Left renal pelvis (tissue), 4 donors: Measurements from ENCODE around the gene MED23. TPM values are rescaled to one million over a fixed set of nuclear protein-coding genes. Genes with fewer than 3 reads are reported as not detected.

Source experiments
- DNase-seq, 4 donors: peaks; one replicate each; pipeline ENCODE4 v3.0.0-alpha.2; 2013; ENCODE audit warnings: low read depth in 4 of 4, low spot score in 3 of 4
- polyA plus RNA-seq, 4 donors: library from polyadenylated mRNA; unstranded; fragments of 120-200 nt; gene quantifications; one replicate each; pipeline ENCODE4 v1.2.1, GENCODE V29; 2013; ENCODE audit not compliant: insufficient read length in 4 of 4

The MED23 gene, protein sequence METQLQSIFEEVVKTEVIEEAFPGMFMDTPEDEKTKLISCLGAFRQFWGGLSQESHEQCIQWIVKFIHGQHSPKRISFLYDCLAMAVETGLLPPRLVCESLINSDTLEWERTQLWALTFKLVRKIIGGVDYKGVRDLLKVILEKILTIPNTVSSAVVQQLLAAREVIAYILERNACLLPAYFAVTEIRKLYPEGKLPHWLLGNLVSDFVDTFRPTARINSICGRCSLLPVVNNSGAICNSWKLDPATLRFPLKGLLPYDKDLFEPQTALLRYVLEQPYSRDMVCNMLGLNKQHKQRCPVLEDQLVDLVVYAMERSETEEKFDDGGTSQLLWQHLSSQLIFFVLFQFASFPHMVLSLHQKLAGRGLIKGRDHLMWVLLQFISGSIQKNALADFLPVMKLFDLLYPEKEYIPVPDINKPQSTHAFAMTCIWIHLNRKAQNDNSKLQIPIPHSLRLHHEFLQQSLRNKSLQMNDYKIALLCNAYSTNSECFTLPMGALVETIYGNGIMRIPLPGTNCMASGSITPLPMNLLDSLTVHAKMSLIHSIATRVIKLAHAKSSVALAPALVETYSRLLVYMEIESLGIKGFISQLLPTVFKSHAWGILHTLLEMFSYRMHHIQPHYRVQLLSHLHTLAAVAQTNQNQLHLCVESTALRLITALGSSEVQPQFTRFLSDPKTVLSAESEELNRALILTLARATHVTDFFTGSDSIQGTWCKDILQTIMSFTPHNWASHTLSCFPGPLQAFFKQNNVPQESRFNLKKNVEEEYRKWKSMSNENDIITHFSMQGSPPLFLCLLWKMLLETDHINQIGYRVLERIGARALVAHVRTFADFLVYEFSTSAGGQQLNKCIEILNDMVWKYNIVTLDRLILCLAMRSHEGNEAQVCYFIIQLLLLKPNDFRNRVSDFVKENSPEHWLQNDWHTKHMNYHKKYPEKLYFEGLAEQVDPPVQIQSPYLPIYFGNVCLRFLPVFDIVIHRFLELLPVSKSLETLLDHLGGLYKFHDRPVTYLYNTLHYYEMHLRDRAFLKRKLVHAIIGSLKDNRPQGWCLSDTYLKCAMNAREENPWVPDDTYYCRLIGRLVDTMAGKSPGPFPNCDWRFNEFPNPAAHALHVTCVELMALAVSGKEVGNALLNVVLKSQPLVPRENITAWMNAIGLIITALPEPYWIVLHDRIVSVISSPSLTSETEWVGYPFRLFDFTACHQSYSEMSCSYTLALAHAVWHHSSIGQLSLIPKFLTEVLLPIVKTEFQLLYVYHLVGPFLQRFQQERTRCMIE (N-terminal part only)
- polyA plus RNA-seq: 10 to 100 TPM; 39.0 to 58.7 (median 53.5) TPM

- DNase-seq: peak; percentile 85 to 90 (median 88)
Measured at GRCh38 chr6:131627724-131628682, at the start of gene MED23. Gene MED23 (minus strand): TSS chr6:131628242. CDS start chr6:131628049, 193 bp downstream.

GRCh38 chr6:131673184-131673583 lies 45.1 kb upstream of the MED23 start:
- no peak for DNase-seq

GRCh38 chr6:131669891-131670290 lies 41.8 kb upstream of the MED23 start:
- DNase-seq: no peak

DNA sequence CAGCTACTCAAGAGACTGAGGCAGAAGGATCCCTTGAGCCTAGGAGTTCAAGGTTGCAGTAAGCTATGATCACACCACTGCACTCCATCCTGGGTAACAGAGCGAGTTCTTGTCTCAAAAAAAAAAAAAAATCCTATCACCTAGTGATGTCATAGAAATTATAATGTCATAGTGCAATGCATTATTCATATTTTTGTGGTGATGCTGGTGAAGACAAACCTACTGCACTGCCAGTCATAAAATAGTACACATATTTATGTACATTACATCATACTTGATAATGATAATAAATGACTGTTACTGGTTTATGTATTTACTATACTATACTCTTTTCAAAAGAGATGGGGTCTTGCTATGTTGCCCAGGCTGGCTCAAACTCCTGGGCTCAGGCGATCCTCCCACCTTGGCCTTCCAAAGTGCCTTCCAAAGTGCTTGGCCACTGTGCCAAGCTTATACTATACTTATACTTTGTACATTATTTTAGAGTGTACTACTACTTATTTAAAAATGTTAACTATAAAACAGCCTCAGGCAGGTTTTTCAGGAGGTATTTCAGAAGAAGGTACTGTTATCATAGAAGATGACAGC lies 35.6 kb upstream of the MED23 start:
- no peak for DNase-seq

- DNase-seq: no peak
Measured at GRCh38 chr6:131660195-131660594, 32.2 kb upstream of the MED23 start.

GRCh38 chr6:131658287-131658686 lies 30.2 kb upstream of the MED23 start:
- no peak for DNase-seq

- DNase-seq: no peak
Measured at GRCh38 chr6:131657630-131658111, 29.6 kb upstream of the MED23 start.

GRCh38 chr6:131657222-131657621 lies 29.2 kb upstream of the MED23 start:
- no peak for DNase-seq

- no peak for DNase-seq
Measured at GRCh38 chr6:131656667-131657066, 28.6 kb upstream of the MED23 start.

GRCh38 chr6:131655951-131656350 lies 27.9 kb upstream of the MED23 start:
- no peak for DNase-seq

DNA sequence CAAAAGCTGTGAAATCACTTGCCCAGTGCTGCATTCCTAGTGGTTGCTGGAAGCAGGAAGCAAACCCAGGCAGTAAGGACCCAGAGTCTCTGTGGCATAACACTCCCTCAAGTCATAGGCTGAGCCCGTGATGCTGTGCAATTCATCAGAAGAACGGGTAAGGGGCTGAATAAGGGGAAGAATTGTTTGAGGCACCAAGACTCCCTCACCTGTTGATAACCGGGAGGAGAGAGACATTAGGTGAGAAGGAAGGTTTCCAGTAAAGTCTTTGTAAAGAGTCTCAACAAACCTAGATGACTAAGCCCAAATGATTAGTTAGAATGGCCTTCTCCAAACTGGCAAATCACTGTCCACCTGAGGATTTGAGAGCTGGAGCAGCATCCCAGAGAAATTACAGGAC lies 27.3 kb upstream of the MED23 start:
- no peak for DNase-seq

- no peak for DNase-seq
Measured at GRCh38 chr6:131654326-131654725, 26.3 kb upstream of the MED23 start.

- no peak for DNase-seq
Measured at GRCh38 chr6:131652472-131652871, 24.4 kb upstream of the MED23 start.

DNA sequence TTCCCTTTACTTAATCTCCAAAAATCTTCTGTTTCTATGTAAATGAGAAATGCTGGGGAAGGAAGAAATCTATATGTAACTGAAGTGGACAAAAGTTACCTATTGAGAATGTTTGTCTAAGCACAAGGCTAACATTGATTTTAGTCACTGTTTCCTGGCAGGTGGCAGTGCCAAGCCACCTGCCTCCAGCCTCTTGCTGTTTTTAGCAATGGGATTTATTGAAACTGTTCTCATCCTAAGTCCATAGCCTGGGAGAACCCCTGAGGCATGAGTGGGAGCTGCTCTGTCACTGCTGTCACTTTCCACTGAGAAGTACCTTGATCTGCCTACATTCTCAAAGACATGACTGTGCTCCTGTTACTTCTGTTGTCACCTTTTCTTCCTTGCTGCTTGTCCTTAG lies 23.7 kb upstream of the MED23 start:
- no peak for DNase-seq

DNA sequence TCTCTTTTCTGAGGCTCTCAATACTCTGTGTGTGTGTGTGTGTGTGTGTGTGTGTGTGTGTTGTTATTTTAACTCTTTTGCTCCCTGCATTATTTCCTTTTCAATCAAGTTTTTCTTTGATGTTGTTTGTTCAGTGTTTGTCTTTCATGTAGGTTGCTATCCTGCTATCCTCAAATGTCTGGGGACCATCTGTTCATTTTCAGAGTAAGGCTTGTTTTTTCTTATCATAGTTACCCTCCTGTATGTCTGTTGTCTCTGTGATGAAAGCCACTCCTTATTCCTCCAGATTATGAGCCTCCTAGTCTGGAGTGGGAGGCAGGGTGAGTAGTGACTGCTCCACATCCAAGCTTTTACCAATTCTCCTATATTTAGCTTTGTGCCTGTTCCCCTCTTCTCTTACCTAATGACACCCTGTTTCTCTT lies 18.2 kb upstream of the MED23 start:
- no peak for DNase-seq

DNA sequence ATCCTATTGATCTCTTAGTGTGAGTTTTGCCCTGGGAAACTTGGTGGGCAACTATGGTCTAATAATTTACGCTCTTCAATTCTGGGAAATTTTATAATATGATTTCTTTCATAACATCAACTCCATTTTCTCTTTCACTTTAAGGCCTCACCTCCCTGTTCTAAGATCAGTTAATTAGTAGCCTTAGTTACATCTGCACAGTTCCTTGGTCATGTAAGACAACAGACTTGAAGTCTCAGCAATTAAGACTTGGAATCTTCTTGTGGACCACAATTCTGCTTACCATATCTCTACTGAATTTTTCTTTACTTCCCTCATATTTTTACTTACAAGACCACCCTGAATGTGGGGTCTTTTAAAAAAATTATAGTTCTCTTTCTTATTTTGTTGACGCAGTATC lies 17.8 kb upstream of the MED23 start:
- no peak for DNase-seq

- DNase-seq: no peak
Measured at GRCh38 chr6:131644921-131645320, 16.9 kb upstream of the MED23 start.

- DNase-seq: no peak
Measured at GRCh38 chr6:131643855-131644460, 15.9 kb upstream of the MED23 start.
